HG02884 (cell line): ENCODE measurements around the gene OAS3.
A peak's percentile ranks its signal among the peaks of the same experiment; 100 is the strongest.
"Not testable (repeated sequence)": the region's sequence is repeated elsewhere in the genome, so short reads cannot be mapped to it uniquely, and the experiment has no call there.

Experiments
- ATAC-seq: cut with Tn5 transposase; IDR thresholded peaks from one replicate; pipeline ENCODE4 v1.9.1; 2021; ENCODE audit warnings: mild to moderate bottlenecking, moderate library complexity; ENCODE audit not compliant: unreplicated experiment

OAS3 gene, protein sequence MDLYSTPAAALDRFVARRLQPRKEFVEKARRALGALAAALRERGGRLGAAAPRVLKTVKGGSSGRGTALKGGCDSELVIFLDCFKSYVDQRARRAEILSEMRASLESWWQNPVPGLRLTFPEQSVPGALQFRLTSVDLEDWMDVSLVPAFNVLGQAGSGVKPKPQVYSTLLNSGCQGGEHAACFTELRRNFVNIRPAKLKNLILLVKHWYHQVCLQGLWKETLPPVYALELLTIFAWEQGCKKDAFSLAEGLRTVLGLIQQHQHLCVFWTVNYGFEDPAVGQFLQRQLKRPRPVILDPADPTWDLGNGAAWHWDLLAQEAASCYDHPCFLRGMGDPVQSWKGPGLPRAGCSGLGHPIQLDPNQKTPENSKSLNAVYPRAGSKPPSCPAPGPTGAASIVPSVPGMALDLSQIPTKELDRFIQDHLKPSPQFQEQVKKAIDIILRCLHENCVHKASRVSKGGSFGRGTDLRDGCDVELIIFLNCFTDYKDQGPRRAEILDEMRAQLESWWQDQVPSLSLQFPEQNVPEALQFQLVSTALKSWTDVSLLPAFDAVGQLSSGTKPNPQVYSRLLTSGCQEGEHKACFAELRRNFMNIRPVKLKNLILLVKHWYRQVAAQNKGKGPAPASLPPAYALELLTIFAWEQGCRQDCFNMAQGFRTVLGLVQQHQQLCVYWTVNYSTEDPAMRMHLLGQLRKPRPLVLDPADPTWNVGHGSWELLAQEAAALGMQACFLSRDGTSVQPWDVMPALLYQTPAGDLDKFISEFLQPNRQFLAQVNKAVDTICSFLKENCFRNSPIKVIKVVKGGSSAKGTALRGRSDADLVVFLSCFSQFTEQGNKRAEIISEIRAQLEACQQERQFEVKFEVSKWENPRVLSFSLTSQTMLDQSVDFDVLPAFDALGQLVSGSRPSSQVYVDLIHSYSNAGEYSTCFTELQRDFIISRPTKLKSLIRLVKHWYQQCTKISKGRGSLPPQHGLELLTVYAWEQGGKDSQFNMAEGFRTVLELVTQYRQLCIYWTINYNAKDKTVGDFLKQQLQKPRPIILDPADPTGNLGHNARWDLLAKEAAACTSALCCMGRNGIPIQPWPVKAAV

DNA sequence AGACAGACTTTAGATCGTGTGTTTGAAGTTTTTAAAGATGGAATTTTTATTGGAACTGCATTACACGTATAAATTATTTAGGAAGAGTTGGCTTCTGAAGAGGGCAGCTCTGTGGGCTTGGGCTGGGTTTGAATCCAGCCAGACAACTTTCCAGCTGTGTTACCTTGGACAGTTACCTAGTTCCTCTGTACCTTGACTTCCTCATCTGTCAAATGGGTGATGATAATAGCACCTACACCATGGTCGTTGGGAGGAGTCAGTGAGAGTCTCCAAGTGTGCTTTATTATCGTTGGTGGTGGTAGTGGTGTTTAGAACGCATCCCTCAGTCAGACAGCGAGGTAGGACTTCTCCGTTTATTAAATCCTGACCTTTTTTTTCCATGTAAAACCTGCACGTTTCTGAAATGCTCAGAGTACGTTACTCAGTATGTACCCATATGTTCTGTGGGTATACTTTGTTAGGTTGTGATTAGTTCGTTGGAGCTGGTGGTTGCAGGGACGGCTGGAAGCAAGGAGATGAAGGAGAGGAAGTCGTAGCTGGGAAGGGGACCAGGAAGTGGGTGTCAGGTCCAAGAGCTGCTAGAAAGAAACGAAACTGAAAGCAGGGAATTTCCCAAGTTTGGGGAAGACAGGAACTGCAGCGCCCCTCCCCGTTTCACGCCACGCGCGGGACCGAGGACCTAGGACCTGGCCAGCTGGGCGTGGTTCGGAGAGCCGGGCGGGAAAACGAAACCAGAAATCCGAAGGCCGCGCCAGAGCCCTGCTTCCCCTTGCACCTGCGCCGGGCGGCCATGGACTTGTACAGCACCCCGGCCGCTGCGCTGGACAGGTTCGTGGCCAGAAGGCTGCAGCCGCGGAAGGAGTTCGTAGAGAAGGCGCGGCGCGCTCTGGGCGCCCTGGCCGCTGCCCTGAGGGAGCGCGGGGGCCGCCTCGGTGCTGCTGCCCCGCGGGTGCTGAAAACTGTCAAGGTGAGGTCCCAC, at the start of gene OAS3:
Gene OAS3 (plus strand): TSS at position 734 of the 979 bp plus-strand sequence. CDS start 57 bp downstream, at position 791.
- peak; percentile 41 for ATAC-seq

- ATAC-seq, result no peak
Observed at GRCh38 chr12:112891093-112892024, 46.9 kb upstream of the OAS3 start.

DNA sequence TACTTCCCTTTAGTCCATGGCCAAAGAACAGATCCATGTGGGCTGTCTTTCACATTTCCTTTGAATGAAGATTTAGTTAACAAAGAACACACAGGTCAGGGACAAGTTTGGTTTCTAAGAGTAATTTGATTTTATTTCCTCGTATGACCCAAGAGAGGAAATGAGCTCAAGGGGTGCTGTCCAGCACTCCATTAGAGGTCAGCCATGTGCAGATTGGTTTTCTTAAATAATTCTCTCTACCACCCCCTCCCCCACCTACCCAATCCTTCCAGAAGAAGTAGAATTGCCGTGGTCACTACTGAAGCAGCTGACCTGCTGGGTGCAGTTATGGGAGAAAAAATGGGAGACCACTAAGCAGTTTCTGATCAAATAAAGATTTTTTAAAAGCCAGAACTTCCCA, 45.4 kb upstream of the OAS3 start:
- ATAC-seq, result no peak

DNA sequence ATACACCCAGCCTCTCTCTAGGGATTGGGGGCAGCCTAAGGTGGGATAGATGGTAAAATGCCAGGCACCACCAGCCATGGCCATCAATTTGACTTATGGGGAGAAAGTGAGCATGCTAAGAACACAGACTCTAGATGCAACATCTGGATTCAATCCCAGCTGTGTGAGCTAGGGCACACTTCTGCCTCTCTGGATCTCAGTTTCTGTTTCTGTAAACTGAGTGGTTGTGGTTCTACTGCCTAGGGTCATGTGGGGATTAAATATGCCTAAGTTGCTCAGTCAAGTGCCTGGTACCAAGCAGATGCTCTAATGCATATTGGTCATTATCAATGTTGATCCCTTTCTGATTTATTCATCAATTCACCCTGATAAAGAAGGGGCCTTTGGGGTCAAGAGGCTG, 44.1 kb upstream of the OAS3 start:
- ATAC-seq, result no peak

GRCh38 chr12:112898380-112898779, 39.9 kb upstream of the OAS3 start:
- ATAC-seq, result no peak

- ATAC-seq, result no peak
Observed at GRCh38 chr12:112900298-112901145, 37.8 kb upstream of the OAS3 start.

- no peak for ATAC-seq
Observed at GRCh38 chr12:112901271-112901670, 37.0 kb upstream of the OAS3 start.

DNA sequence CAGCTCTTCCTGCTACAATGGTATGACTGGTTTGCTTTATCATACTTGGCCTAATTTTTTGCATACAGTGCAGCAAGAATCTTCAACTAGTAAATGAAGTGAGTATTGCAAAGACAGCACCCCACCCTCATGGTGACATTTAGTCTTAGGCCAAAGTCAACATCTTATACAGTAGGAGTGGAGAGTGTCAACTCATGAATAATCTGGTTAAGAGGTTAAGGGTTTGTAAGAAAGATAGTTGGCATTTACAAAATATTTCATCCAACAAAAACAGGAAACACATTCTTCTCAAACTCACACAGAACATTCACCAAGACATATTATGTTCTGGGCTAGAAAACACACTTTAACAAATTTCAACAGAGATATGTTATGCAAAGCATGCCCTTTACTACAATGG, 33.7 kb upstream of the OAS3 start:
- no peak for ATAC-seq

DNA sequence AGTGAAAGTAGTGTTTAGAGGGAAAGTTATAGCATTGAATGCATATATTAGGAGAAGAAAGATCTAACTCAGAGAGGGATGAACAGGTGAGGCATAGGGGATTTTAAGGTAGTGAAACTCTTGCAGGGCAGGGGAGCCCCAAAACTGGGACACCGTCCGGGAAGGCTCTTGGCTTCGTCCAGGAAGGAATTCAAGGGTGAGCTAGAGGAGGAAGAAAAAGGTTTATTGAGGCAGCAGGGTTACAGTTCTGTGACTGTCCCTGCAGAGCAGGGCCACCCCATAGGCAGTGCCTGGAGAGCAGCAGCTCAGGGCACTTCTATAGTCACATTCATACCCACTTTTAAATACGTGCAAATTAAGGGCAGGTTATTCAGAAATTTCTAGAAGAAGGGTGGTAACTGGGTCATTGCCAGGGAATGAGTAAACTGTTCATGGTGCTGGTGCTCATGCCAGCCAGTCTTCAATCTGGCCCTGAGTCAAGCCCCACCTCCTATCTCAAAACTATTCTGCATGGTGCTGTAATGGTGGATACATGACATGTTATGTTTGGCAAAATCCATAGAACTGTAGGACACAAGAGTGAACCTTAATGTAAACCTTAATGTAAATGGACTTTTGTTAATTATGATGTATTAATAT, 32.7 kb upstream of the OAS3 start:
- no peak for ATAC-seq

- ATAC-seq, result peak; percentile 69
Observed at GRCh38 chr12:112906712-112907414, 31.4 kb upstream of the OAS3 start, which contains the start of gene OAS1. TSS of gene OAS1 (plus strand) at chr12:112906962. CDS start at chr12:112907040, 78 bp downstream.

GRCh38 chr12:112907415-112908157, 30.7 kb upstream of the OAS3 start:
- peak; percentile 47 for ATAC-seq

DNA sequence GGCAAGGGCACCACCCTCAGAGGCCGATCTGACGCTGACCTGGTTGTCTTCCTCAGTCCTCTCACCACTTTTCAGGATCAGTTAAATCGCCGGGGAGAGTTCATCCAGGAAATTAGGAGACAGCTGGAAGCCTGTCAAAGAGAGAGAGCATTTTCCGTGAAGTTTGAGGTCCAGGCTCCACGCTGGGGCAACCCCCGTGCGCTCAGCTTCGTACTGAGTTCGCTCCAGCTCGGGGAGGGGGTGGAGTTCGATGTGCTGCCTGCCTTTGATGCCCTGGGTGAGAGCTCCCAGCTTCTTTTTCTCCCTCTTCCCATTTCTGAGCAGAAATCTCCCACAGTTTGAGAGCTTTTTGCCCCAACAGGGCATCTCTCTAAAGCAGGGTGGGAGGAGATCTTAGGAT, 29.7 kb upstream of the OAS3 start:
- no peak for ATAC-seq

GRCh38 chr12:112909693-112910092, 28.6 kb upstream of the OAS3 start:
- no peak for ATAC-seq

DNA sequence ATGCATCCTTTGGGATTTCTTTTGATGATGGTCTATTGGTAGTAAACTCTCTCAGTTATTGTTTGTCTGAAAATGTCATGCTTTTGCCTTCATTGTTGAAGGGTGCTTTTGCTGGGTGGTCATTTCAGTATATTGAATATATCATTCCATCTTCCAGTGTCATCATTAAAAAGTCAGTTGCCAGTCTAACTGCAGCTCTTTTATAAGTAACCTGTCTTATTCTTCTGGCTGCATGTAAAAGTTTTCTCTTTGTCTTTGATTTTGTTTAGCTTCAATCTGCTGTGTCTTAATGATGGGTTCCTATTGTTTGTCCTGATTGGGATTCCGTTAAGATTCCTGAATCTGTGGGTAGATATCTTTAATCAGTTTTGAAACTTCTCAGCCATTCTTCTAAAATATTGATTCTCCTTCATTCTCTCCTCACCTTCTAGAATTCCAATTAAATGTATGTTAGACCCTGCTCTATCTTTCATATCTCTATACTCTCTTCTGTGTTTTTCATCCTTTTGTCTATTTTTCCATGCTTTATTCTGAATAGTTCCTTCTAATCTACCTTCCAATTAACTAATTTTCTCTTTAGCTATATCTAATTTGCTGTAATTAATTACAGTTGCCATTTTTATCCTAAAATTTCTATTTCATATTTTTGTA, 25.1 kb upstream of the OAS3 start:
- ATAC-seq, result no peak

GRCh38 chr12:112913888-112914287, 24.4 kb upstream of the OAS3 start:
- ATAC-seq, result not testable (repeated sequence)

DNA sequence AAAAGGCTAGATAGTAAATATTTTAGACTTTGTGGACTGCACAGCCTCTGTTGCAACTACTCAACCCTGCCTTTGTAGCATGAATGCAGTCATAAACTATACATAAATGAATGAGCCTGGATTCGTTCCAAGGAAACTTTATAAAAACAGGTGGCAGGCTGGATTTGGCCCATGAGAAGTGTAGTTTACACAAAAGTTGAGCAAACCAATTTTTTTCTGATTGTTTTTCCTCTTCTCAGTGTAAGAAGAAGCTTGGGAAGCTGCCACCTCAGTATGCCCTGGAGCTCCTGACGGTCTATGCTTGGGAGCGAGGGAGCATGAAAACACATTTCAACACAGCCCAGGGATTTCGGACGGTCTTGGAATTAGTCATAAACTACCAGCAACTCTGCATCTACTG, 22.0 kb upstream of the OAS3 start:
- ATAC-seq, result no peak
